ENCODE data around the gene SPIRE1.
A peak's percentile ranks its signal among the peaks of the same experiment; 100 is the strongest.

SPIRE1 gene

DNA sequence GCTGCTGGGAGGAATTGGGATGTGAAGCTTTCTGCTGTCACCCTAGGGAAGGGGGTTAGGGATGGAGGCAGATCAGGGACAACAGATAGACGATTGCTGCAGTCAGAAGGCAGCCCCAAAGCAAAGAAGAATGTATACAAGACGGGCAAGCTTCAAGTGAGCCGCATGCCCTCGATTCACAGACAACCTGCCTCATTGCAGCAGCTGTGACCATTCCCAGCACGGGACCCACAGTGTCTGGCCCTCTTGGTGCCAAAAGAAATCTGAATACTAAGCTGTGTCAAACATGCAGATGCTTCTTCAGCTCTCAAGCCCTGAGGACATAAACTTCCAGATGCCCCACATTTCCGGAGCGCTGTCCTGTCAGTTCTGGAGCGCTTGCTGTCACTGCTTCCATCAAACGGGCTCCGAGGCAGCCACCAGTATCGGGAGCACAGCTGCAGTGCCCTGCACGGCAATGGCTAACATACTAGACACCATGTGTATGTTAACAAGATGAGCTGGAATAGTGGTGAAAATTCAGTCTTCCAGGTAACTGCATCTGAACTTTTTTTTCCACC is 216.4 kb downstream of the SPIRE1 start:
- DNase-seq, result no peak

GRCh38 chr18:12438257-12438656 is 219.7 kb downstream of the SPIRE1 start:
- DNase-seq, result no peak

GRCh38 chr18:12435867-12436266 is 222.0 kb downstream of the SPIRE1 start:
- DNase-seq, result no peak

GRCh38 chr18:12434541-12434929 is 223.4 kb downstream of the SPIRE1 start:
- DNase-seq, result no peak

DNA sequence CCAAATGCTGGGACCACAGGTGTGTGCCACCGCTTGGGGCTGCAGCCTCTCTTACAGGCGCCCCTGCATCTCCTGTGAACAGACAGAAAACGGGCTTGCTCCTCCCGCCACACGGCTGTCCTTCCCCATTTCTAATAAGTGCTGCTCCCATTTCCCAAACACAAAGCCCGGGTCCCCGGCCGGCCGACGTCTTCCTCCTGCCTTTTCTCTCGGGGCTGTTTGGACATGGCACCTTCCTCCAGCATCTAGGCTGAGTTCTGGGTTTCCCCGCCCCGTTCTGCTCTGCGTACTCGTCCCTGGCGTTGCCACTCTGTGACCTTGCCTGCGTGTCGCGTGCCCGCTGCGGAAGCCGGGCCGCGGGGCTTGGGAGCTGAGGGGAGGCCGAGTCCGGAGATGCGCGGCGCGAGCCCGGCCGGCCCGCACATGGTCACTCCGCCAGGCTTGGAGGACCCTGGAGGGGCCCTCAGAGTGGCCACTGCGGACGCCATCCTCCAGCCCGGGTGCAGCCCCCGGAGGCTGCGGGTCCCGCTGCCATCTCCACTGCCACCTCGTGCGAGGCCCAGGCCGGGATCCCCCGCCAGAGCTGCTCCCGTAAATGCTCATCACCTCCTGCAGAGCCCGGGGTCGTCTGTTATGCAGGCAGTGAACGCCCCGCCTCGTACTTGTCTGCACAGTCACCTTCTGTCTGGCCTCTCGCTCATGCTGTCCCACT is 223.9 kb downstream of the SPIRE1 start:
- no peak for DNase-seq

- DNase-seq, result no peak
Observed at GRCh38 chr18:12432881-12433280, 225.0 kb downstream of the SPIRE1 start.

GRCh38 chr18:12432196-12432595 is 225.7 kb downstream of the SPIRE1 start:
- DNase-seq, result no peak

DNA sequence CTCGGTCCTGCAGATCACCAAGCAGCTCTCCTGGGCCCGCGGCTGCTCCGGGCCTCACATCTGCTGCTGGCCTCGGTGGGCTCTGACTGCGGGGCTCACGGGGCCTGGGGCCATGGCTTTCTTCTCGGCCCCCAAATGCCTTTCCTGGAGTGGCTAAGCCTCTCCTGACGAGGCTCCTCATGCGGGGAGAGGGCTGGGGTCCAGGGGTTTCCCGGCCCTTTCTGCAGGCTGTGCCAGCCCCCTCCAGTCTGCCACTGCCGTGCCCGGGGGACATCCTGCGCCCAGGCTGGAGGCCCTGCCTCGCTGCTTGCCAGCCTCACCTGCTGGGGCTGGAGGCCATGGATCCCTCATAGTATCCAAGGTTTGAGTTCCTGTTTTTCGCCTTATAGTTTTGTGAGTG is 226.3 kb downstream of the SPIRE1 start:
- DNase-seq, result no peak

DNA sequence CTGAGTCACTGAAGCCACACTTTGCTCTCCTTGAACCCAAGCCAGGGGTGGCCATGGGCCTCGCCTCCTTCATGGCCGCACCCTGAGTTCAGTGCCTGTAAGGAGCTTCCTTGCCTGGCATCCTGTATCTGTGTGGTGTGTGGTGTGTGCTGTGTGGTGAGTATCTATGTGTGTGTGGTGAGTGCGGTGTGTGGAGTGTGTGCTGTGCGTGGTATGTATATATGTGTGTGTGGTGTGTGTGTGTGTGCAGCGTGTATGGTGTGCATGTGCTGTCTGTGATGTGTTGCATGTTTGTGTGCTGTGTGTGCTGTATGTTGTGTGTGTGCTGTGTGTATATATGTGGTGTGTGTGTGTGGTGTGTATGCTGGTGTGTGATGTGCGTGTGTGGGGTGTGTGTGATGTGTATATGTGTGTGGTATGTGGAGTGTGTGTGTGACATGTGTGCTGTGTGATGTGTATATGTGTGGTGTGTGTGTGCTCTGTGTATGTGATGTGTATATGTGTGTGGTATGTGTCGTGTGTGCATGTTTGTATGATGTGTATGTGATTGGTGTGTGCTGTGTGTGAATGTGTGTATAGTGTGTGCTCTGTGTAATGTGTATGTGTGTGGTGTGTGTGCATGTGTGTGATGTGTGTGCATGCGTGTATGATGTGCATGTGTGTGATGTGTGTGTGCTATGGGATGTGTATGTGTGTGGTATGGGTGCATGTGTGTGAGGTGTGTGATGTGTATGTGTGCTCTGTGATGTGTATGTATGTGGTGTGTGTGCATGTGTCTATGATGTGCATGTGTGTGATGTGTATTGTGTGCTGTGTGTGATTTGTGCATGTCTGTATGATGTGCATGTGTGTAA is 227.5 kb downstream of the SPIRE1 start:
- DNase-seq, result no peak

GRCh38 chr18:12429556-12429955 is 228.4 kb downstream of the SPIRE1 start:
- DNase-seq, result no peak

DNA sequence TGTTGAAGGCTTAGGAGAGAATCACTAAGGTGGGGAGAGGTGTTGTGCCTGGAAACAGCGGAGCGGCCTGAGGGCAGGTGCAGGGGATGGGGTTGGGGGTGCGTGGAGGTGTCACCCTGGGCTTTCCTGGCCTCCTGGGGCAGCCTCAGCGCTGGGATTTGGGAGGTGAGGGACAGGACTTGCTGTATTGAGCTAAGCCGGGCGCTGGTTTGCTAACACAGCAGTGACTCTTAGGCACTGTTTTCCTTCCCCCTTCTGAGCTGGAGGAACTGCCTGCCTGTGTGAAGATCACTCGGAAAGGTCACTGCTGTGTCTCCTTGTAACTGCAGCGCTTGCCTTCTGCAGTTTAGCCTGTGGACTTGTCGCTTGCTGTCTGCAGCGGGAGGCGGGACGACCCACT is 229.0 kb downstream of the SPIRE1 start:
- DNase-seq, result no peak

DNA sequence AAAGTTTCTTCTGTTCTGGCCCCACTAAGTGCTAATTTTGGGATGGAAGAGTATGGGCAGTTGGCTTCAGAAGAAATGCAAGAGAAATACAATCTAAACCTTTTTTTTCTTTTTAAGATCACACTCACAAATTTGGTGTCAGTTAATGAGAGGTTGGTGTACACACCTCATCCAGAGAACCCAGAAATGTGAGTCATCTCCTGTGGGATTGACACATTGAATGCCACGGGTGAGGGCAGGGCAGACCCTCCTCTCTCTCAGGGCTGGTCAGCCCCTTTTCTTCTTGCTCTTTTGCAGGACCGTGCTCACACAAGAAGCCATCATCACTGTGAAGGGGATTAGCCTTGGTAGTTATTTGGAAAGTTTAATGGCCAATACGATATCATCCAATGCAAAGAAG is 231.0 kb downstream of the SPIRE1 start:
- DNase-seq, result no peak

DNA sequence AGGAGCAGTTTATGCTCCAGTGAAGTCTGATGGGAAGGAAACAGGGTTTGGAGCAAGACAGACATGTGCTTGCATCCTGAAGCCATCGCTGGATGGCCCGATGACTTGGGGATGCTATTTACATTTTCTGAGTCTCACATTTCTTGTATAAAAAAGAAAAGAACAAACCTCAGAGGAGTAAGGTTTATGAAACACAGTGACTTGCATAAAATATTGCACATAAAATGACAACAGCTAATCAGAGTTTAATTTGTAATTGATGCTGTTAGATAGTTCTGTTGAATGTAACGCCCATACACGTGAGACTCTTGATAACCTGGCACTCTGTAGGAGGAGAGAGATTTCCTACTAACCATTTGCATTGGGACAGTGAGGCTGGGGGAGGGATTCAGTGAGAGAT is 233.7 kb downstream of the SPIRE1 start:
- no peak for DNase-seq

GRCh38 chr18:12423820-12424219 is 234.1 kb downstream of the SPIRE1 start:
- DNase-seq, result peak; percentile 82

DNA sequence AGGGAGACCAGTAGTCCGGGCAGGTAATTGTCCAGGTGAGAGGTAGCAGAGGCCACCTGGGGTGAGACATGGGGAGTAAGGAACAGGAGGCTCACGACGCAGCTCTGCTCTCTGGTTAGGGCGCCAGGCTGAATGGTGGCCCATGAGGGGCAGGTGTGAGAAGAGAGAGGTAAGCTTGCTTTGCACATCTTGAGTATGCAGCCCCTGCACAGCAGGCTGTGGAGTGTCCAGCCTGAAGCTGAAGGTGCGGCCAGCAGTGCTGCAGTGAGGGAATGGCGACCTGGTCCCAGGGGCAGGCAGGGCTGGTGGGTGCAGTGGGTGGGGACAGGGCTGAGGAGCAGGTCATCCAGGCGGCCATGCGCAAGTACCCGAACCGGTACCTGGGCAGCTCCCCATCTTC is 234.5 kb downstream of the SPIRE1 start:
- DNase-seq, result no peak

DNA sequence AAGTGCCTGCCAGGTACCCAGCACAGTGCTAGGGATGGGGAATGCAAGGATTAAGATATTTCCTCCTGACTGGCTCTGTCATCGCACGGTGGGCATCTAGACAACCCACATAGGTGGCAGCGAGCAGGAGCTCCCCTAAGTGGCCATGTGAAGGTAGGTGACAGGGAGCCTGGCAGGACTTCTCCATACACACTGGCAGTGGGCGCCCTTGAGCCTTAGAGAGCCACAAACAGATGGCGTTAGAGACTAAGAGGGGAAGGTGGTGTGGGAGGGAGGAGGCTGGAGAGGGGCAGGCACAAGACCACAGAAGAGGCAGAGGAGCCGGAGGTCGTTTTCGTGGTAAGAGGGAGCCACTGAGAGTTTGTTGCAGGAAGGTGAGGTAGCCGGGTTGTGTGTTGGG is 235.0 kb downstream of the SPIRE1 start:
- DNase-seq, result peak; percentile 66

DNA sequence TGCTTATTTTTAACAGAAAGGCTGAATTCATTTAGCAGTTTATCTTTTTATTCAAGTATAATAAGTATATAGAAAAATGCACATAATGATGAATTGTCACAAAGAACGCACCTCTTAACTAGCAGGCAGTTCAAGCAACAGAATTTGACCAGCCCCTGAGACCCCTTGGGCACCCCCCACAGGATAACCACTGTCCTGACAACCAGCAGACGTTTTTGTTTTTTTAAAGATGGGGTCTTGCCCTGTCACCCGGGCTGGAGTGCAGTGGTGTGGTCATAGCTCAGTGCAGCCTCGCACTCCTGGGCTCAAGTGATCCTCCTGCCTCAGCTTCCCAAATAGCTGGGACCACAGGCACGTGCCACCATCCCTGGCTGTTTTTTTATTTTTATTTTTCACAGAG is 236.2 kb downstream of the SPIRE1 start:
- no peak for DNase-seq

GRCh38 chr18:12420821-12421421 is 237.0 kb downstream of the SPIRE1 start:
- DNase-seq, result peak; percentile 69

- no peak for DNase-seq
Observed at GRCh38 chr18:12417687-12418086, 240.2 kb downstream of the SPIRE1 start.

GRCh38 chr18:12416098-12416729 is 241.7 kb downstream of the SPIRE1 start:
- DNase-seq, result no peak

- DNase-seq, result no peak
Observed at GRCh38 chr18:12411456-12411855, 246.5 kb downstream of the SPIRE1 start.

DNA sequence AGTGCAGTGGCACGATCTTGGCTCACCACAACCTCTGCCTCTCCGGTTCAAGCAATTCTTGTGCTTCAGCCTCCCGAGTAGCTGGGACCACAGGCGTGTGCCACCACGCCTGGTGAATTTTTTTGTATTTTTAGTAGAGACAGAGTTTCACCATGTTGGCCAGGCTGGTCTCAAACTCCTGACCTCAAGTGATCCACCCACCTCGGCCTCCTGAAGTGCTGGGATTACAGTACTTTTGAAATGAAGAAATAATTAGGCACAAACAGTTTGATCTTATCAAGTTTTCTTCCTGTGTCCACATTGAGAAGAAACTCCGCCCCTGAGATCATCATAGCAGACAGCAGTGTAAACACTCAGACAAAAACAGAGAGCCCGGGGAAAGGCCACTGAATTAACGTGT is 247.2 kb downstream of the SPIRE1 start:
- peak; percentile 6 for DNase-seq

- no peak for DNase-seq
Observed at GRCh38 chr18:12410081-12410481, 247.8 kb downstream of the SPIRE1 start.
